ENCODE results near the gene CYFIP1.

Gene CYFIP1

GRCh38 chr15:22867886-22868285 lies 112.3 kb downstream of the CYFIP1 start:
- no peak for DNase-seq

GRCh38 chr15:22866079-22866478 lies 114.1 kb downstream of the CYFIP1 start:
- no peak for DNase-seq

DNA sequence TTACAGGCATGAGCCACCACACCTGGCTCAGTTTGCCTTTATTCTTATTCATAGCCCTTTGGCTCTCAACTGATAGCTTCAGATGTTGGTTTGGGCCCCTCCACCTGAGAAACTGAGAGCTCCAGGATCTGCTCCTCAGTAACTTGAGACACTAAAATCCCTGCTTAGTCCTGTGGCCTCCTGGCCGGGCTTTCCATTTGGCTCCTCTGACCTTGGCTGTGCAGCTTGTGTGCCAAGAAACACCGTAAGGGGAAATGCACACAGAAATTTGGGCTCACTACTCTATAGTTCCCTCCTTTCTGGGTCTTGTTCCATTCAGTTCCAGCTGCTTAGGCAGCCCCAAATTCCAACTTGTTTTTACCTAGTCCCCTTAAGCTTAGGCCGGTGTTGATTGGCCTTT lies 116.8 kb downstream of the CYFIP1 start:
- DNase-seq: no peak

DNA sequence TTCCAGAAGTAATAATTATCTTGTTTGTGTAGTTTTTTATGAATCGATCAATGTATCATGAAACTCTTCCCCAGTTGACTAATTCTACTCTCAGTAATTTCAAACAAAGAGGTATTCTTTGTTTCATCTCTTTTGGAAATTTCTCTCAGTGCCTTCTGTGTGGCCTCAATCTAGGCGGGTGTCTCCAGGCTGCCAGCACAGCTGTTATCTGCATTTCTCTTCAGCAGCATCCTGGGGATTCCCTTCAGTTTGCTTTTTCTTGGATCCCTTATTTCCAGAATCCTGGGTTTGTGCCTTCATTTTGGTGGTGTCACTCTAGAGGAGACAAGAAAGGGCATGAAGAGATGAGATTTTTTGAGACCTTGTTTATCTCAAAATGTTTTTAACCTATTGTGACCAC lies 119.0 kb downstream of the CYFIP1 start:
- no peak for DNase-seq

DNA sequence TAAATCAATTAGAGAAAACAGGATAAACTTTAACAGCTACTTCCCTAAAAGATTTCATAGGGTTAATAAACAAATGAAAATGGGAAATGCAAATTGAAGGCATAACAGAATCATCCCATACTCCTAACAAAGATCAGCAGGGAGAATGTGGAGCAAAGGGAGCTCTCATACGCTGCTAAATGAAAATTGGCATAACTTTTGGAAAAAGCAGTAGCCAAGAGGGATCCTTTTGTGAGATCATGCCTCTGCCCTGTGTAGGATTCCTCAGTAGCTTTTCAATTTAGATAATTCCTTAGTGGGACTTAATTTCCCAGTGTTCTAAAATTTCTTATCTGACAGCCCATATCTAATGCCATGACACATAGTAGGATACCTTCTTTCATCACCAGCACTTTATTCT lies 123.5 kb downstream of the CYFIP1 start:
- DNase-seq: no peak

GRCh38 chr15:22855791-22856190 lies 124.4 kb downstream of the CYFIP1 start:
- no peak for DNase-seq

GRCh38 chr15:22851513-22851912 lies 128.7 kb downstream of the CYFIP1 start:
- no peak for DNase-seq

- peak; percentile 51 to 64 (median 58) for DNase-seq
Observed at GRCh38 chr15:22850055-22850454, 130.1 kb downstream of the CYFIP1 start.

DNA sequence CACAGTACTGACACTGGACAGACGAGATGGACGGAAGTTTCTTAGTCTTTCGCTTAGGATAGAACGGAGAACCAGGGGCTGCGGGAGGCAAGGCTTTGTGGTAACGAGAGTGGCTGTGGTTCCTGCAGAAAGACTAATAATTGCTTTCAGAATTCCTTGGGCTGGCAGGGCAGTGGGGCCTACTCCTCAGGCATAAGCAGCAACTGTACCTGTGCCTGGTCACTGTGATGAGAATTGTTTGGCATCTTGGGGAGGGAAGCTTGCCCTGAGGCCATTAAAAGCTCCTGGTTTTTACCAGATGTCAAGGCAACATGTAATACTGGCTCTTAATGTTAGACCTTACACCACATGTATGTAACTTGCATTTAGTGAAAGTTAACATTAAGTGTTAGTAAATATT lies 134.1 kb downstream of the CYFIP1 start:
- no peak for DNase-seq

DNA sequence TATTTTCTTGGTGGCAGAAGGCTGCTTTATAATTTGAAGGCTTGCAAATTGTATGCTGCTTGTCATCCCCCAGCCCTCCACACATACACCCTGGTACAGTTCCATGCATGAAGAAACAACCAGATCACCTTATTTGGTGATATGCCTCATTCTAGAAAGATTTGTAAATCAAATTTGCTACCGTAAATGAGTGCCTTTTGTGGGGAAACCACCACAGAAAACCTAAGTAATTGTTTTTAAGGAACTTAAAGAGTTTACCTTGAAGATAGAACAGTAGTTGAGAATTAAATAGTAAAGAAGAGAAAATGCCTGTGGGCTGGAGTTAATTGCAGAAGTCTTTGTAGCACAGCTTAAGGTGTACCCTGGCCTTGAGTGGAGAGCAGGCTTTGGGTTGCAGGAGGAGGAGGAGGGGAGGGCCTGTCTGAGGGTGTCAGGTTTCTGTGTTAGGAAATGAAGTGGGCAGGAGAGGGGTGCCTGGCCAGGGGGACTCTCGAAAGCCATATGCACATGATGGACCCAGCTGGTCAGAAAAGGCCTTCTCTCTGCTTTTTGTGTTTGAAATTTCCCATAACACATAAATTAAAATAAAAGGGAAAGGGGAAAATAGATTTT lies 134.8 kb downstream of the CYFIP1 start:
- DNase-seq: no peak

- DNase-seq: no peak
Observed at GRCh38 chr15:22844421-22845288, 135.5 kb downstream of the CYFIP1 start.

GRCh38 chr15:22839046-22839695 lies 141.0 kb downstream of the CYFIP1 start:
- DNase-seq: peak; percentile 9 to 56 (median 32)

DNA sequence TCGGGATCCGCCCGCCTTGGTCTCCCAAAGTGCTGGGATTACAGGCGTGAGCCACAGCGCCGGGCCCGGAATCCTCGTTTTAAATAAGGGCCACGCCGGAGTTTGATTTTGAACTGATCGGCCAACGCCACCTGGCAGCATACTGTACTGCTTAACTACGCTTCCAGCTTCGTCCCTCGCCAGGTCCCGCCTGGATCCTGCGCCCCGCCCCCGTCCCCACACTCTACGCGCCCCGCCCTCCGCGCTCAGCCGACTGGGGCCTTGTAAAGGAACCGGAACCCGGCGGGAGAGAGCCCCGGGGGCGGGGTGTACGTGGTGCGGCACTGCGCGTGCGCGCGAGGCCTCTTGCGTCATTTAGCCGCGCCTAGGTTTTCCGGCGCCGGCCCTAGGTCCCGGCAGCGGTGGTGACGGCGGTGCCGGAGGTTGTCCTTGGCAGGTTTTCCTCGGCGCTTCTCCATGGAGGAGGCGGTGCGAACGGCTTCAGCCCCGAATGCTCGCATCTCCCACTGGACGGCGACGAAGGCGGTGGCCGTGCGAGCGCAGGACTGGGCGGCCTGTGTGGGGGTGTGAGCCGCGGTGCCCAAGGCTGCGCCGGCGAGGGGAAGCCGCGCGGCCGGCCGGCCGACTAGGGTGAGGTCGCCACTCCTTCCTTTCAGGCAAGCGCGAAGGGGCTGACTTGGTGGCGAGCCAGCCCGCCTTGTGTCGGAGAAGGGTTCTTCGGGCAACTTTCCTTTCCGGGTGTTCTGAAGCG lies 141.7 kb downstream of the CYFIP1 start, which contains the start of gene NIPA2:
TSS of gene NIPA2 (plus strand) at position 375 of the 751 bp plus-strand sequence. CDS start 13,066 bp downstream, outside the sequence.
- DNase-seq: peak; percentile 99 to 100 (median 100)

- peak in 1 of 4 experiments; percentile 7 for DNase-seq
Observed at GRCh38 chr15:22831473-22831872, 148.7 kb downstream of the CYFIP1 start.

DNA sequence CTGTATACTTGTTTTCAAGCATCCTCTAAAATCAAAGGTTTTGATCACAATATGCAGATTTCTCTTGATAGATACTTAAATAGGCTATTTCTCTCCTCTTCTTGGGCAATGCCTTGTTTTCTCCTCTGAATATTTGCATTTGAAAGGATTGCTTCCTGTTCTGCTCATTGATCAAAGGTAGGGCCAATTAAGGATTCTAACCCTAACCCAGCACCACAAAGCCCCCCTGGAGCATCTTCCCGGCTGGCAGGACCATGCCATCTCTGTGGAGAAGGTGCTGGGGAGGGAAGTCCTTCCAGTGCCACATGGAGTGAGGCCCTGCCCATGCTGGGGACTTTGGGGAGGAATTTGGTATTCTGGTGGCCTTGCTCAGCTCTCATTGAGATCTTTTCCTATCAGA lies 153.0 kb downstream of the CYFIP1 start:
- DNase-seq: no peak

GRCh38 chr15:22823495-22824128 lies 156.6 kb downstream of the CYFIP1 start:
- no peak for DNase-seq

DNA sequence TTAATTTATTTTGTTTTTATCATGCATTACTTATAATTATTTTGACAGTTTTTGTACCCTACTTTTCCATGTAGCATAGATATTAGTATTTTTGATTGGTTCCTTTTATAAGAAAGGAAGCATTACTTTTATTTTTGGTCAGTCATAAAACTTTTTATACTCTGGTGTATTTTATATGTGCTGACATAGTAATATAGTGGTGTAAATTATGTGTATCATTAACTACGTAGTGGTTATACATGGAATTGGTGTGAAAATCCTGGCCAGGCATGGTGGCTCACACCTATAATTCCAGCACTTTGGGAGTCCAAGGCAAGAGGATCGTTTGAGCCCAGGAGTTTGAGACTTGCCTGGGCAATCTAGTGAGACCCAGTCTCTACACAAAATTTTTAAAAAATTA lies 160.5 kb downstream of the CYFIP1 start:
- DNase-seq: no peak
